ENCODE data around the gene TRPV6.

Gene TRPV6

DNA sequence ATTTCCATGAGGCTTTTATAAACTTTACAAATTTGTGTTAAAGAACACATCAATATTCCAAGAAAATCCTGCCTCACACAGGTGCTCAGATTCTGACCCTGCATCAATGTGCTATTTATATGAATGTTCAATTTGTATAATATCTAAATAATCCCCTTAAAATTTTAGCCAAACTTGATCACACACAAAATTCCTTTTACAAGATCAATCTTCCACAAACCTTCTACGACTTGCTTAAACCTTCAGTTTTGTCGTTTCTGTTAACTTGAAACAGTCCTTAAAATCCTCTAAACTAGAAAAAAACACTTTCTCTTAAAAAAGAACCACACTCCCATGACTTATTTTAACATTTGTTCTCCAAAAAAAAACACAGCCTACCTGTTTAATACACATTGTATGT, 20.2 kb upstream of the TRPV6 start:
- H3K9ac ChIP-seq (ENCODE audit: low read length): no peak overlapping the region
- H3K36me3 ChIP-seq (ENCODE audit: control insufficient read depth, low read depth, low read length): no peaks in the 10 kb centered on the region
- H3K4me3 ChIP-seq (ENCODE audit: low read length): no peak overlapping the region

DNA sequence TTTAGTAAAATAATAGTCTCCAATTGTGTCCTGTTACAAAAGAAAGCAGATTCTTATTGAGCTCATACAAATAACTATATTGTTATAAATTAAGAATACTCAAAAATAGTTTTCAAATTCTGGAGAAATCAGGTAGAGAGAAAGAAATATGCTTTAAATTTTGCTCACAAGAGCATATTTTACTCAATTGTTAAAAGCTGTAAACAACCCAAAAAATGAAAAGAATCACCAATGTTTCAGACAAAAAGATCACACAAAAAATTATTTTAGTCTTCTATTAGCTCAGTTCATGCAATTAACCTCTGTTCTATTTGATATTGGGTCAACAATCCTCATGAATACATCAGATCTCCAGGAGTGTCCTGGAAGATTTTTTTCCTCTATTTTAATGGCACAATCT, 18.6 kb upstream of the TRPV6 start:
- H3K27me3 ChIP-seq (ENCODE audit: control insufficient read depth, insufficient read depth, low read length): no peaks in the 10 kb centered on the region
- H3K4me3 ChIP-seq (ENCODE audit: low read length): no peak overlapping the region
- H3K36me3 ChIP-seq (ENCODE audit: control insufficient read depth, low read depth, low read length): no peaks in the 10 kb centered on the region
- no peak overlapping the region for H3K9ac ChIP-seq (ENCODE audit: low read length)
- H3K4me1 ChIP-seq (ENCODE audit: control insufficient read depth, low read depth, low read length): no peaks in the 10 kb centered on the region
- H3K9me3 ChIP-seq (ENCODE audit: control insufficient read depth, low read depth, low read length): peaks cover 8% of the 10 kb centered on the region
- no peak overlapping the region for H3K27ac ChIP-seq (ENCODE audit: low read length)

More for the DNA sequence above, 20.2 kb upstream of the TRPV6 start:
- H3K27ac ChIP-seq (ENCODE audit: low read length): no peak overlapping the region
- H3K4me1 ChIP-seq (ENCODE audit: control insufficient read depth, low read depth, low read length): no peaks in the 10 kb centered on the region
- no peaks in the 10 kb centered on the region for H3K27me3 ChIP-seq (ENCODE audit: control insufficient read depth, insufficient read depth, low read length)
- H3K9me3 ChIP-seq (ENCODE audit: control insufficient read depth, low read depth, low read length): peaks cover 8% of the 10 kb centered on the region

DNA sequence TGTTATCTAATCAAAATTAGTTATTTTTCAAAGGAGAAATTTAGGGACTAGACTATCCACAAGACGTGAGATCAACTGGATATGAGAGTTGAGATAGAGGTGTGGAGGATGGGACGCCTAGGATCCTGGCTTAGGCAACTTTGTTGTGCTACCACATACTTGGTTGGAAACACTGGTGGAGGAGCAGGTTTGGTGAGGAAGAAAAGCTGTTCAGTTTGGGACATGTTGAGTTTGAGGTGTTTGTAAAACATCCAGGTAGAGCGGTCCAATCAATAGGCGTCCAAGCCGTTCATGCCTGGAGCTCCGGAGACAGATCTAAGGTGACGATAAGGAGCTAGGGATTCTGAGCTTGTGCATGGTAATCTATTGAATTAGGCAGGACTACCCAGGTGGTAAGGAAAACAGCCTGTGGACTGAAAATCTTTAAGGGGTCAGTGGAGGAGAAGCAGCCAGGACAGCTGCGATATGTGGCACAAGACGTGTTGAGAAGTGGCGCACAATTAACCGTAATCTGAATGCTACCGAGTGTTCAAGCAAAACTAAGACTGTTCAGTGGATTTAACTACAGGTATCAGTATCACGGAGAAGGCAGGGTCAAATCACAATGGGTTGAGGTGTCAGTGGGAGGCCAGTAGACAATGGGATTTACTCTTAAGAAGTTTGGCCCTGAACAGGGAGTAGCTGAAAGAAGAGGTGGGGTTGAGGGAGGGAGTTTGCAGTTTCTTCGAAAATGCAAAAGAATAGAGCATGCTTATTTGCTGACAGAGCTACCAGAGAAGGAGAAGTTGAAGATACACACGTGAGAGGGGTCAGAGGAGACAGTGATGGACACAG, 16.1 kb upstream of the TRPV6 start:
- H3K9me3 ChIP-seq (ENCODE audit: control insufficient read depth, low read depth, low read length): peaks cover 8% of the 10 kb centered on the region
- H3K27me3 ChIP-seq (ENCODE audit: control insufficient read depth, insufficient read depth, low read length): no peaks in the 10 kb centered on the region
- no peak overlapping the region for H3K27ac ChIP-seq (ENCODE audit: low read length)
- H3K4me3 ChIP-seq (ENCODE audit: low read length): no peak overlapping the region
- no peak overlapping the region for H3K9ac ChIP-seq (ENCODE audit: low read length)
- H3K36me3 ChIP-seq (ENCODE audit: control insufficient read depth, low read depth, low read length): no peaks in the 10 kb centered on the region
- H3K4me1 ChIP-seq (ENCODE audit: control insufficient read depth, low read depth, low read length): peaks cover 3% of the 10 kb centered on the region

DNA sequence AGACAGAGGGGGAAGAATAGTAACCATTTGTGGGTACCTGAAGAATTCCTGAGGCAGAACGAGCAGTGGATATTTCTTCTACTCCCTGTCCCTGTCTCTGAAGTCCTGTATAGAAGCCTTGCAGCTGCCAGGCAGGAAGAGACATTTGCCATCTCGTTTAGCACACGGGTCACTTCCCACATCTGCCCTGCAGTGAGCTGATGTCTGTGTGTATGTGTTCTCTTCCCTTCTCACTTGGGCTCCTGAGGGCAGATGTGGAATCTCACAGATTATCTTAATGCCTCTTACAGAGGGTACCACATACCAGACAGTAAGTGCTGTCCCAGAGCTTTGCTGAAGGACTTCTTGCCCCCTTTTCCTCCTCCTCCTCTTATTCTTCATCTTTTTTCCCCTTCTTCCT, 14.1 kb upstream of the TRPV6 start:
- Histone ChIP-seq H3K9me3 (ENCODE audit: control insufficient read depth, low read depth, low read length) (peaks cover 4% of the 10 kb centered on the region), H3K36me3 (ENCODE audit: control insufficient read depth, low read depth, low read length) (no peaks in the 10 kb centered on the region), H3K27me3 (ENCODE audit: control insufficient read depth, insufficient read depth, low read length) (no peaks in the 10 kb centered on the region), H3K4me1 (ENCODE audit: control insufficient read depth, low read depth, low read length) (peaks cover 3% of the 10 kb centered on the region), H3K9ac (ENCODE audit: low read length) (no peak overlapping the region), H3K4me3 (ENCODE audit: low read length) (no peak overlapping the region), H3K27ac (ENCODE audit: low read length) (no peak overlapping the region)

DNA sequence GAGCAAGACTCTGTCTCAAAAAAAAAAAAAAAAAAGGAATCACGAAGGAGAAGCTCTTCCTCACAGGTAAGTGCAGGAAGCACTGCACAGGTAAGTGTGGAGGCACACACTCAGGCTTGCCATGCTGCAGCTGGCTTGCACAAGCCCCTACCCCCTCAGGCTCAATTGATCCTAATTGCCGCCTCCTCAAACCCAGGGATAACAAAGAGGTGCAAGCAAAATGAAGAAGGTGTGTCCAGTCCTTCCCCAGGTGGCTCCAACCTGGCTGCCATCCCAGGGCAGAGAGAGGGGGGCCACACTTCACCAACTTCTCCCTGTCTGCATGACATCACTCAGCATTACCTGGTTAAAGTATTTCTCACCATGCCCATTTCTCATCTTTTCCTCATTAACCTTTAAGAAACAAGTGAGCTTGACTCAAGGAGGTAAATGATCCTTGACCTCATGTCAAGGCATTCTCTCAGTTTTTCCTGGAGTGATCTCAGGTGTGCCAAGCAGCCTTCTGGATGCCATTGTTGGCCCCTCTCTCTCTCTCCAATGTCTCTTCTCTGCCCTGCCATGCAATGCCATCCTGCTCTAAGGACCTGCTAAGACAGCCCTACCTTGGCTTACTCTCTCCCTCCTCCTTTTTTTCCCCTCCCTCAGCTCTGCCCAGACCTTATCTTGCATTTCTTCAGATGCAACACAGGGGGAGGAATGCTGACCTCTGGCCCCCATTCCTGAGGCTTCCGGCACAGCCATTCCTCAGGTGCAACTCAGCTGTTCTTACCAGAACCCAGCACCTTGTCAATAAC, 13.0 kb upstream of the TRPV6 start:
- Histone ChIP-seq H3K27ac (ENCODE audit: low read length) (no peak overlapping the region), H3K4me3 (ENCODE audit: low read length) (no peak overlapping the region), H3K36me3 (ENCODE audit: control insufficient read depth, low read depth, low read length) (no peaks in the 10 kb centered on the region), H3K9ac (ENCODE audit: low read length) (no peak overlapping the region), H3K9me3 (ENCODE audit: control insufficient read depth, low read depth, low read length) (no peaks in the 10 kb centered on the region), H3K4me1 (ENCODE audit: control insufficient read depth, low read depth, low read length) (peaks cover 3% of the 10 kb centered on the region), H3K27me3 (ENCODE audit: control insufficient read depth, insufficient read depth, low read length) (no peaks in the 10 kb centered on the region)

DNA sequence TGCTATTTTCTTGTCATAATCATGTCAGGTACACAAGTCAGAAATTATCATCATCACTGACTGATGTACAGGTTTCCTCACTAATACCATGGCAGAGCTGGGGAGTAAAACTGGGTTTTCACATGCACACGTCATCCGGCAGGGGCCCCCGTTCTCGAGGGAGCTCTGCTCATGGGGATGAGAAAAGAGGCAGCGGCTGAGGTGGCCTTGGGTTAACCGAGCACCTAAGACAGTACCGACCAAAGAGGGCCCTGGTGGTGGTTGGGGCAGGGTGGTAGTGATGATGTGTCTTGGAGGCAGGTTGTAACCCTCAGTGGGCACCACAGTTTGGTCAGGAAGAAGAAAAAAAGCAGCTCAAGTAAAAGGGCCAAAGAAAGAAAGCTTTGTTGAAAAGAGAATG, 12.1 kb upstream of the TRPV6 start:
- Histone ChIP-seq H3K4me3 (ENCODE audit: low read length) (no peak overlapping the region), H3K27me3 (ENCODE audit: control insufficient read depth, insufficient read depth, low read length) (no peaks in the 10 kb centered on the region), H3K36me3 (ENCODE audit: control insufficient read depth, low read depth, low read length) (no peaks in the 10 kb centered on the region), H3K9ac (ENCODE audit: low read length) (no peak overlapping the region), H3K27ac (ENCODE audit: low read length) (no peak overlapping the region), H3K9me3 (ENCODE audit: control insufficient read depth, low read depth, low read length) (no peaks in the 10 kb centered on the region), H3K4me1 (ENCODE audit: control insufficient read depth, low read depth, low read length) (peaks cover 3% of the 10 kb centered on the region)

DNA sequence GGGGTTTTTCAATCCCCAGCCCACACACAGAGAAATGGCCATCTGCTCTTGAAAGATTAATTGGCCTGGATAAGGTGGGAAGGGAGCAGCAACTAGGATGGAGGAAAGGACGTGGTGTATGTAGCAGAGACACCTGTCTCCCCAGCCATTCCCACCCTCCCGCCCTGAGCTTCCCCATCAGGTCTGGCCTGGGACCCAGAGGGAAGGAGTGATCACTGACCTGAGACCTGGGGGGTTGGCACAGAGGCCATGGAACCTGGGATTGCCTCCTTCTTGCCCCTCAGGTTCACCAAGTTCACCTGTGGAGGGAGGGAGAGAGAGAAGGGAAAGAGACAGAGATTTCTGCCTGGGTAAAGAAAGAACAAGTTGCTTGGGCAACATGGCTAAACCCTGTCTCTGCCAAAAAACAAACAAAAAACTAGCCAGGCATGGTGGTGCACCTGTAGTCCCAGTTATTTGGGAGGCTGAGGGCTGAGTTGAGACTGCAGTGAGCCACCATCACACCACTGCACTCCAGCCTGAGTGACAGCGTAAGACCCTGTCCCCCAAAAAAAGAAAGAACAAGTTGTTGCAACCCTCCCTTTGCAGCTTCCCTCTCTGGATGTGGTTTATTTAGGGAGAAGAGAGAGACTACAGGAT, 11.3 kb upstream of the TRPV6 start:
- no peaks in the 10 kb centered on the region for H3K36me3 ChIP-seq (ENCODE audit: control insufficient read depth, low read depth, low read length)
- H3K27me3 ChIP-seq (ENCODE audit: control insufficient read depth, insufficient read depth, low read length): no peaks in the 10 kb centered on the region
- H3K9ac ChIP-seq (ENCODE audit: low read length): no peak overlapping the region
- H3K4me3 ChIP-seq (ENCODE audit: low read length): no peak overlapping the region
- peaks cover 3% of the 10 kb centered on the region for H3K4me1 ChIP-seq (ENCODE audit: control insufficient read depth, low read depth, low read length)
- no peaks in the 10 kb centered on the region for H3K9me3 ChIP-seq (ENCODE audit: control insufficient read depth, low read depth, low read length)
- H3K27ac ChIP-seq (ENCODE audit: low read length): no peak overlapping the region

DNA sequence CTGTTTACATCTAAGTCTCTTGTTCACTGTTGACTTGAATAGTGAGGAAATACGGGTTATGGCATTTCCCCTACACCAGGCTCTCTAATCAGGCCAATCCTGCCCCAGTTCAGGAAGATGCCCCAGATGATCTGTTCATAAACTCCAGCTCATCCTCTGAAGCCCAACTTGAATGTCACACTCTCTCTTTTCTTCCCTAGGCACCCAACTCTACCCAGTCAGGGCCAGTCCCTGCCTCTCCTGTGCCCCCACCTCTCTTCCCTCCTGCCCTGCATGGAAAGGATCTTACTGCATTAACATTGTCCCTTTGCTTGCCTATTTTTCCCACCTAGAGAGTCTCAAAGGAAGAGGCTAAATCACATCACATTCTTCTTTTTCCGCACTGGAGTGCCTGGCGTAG, 10.6 kb upstream of the TRPV6 start:
- no peak overlapping the region for H3K4me3 ChIP-seq (ENCODE audit: low read length)
- no peak overlapping the region for H3K9ac ChIP-seq (ENCODE audit: low read length)
- no peaks in the 10 kb centered on the region for H3K27me3 ChIP-seq (ENCODE audit: control insufficient read depth, insufficient read depth, low read length)
- H3K4me1 ChIP-seq (ENCODE audit: control insufficient read depth, low read depth, low read length): peaks cover 3% of the 10 kb centered on the region
- no peak overlapping the region for H3K27ac ChIP-seq (ENCODE audit: low read length)
- H3K36me3 ChIP-seq (ENCODE audit: control insufficient read depth, low read depth, low read length): no peaks in the 10 kb centered on the region
- no peaks in the 10 kb centered on the region for H3K9me3 ChIP-seq (ENCODE audit: control insufficient read depth, low read depth, low read length)

DNA sequence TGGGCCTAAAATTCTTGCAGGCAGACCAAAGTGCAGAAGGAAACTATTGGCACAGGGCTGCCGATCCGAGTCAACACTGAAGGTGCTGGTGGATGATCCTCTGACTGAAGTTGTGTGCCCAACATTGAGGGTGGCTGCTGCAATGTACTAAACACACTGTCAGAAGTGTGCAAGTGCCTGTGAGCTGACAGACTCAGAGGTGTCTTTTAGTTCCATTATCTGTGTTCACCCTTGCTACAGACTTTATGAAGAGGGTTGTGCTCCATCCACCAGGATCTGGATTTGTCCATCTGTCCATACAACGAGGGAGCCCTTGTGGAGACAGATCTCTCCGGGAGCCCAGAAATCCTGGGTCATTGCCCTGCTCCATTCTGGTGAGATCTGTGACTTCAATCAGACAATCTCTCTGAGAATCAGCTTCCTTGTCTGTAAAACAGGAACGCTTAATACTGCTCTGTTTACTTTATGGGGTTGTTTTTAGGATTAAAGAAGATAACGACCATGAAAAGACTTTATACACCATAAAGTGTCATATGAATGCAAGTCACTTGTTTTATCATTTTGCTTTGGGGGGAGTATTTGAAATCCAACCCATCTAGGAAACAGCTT, 9.5 kb upstream of the TRPV6 start:
- H3K27me3 ChIP-seq (ENCODE audit: control insufficient read depth, insufficient read depth, low read length): no peaks in the 10 kb centered on the region
- H3K4me1 ChIP-seq (ENCODE audit: control insufficient read depth, low read depth, low read length): peaks cover 3% of the 10 kb centered on the region
- no peak overlapping the region for H3K27ac ChIP-seq (ENCODE audit: low read length)
- H3K9me3 ChIP-seq (ENCODE audit: control insufficient read depth, low read depth, low read length): no peaks in the 10 kb centered on the region
- no peak overlapping the region for H3K9ac ChIP-seq (ENCODE audit: low read length)
- no peak overlapping the region for H3K4me3 ChIP-seq (ENCODE audit: low read length)
- no peaks in the 10 kb centered on the region for H3K36me3 ChIP-seq (ENCODE audit: control insufficient read depth, low read depth, low read length)

DNA sequence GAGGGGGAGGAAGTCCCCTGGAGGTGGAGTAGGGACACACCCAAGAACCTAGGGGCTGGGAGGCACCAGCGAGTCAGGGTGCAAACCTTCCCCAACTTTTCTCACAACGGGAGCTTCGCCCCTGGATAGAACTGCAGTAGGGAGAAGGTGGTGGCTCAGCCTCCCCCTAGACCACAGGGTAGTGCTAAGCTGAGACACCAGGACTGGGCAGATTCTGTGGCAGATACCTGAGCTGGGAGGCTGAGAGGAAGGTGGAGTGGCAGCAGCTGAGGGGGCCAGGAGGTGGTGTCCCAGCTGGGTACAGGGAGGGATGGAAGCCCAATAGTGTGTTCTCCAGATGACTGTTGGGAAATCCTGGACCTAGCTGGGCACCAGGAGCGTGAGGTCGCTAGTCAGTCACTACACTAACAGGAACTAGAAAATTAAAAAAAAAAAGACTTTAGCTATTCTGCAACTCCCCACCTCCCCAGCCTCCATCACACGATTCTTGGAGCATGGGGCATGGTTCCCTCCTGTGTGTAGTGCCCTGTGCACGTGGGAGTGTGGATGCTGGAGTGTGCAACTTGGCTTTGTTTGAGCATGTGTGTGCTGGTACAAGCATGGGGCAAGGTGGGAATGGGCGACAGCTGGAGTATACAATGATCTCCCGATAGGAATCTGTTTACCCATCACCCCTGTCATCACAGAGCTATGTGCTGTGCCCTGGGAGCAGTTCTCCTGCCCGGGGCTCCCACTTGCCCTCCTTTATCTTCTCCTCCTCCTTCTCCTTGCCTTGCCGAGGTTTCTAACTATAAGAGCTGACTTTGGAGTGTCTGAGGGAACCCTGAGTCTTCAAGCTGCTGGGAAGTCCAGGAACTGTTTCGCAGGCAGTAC, 8.8 kb upstream of the TRPV6 start:
- Histone ChIP-seq H3K4me3 (ENCODE audit: low read length) (no peak overlapping the region), H3K9ac (ENCODE audit: low read length) (no peak overlapping the region), H3K36me3 (ENCODE audit: control insufficient read depth, low read depth, low read length) (no peaks in the 10 kb centered on the region), H3K9me3 (ENCODE audit: control insufficient read depth, low read depth, low read length) (no peaks in the 10 kb centered on the region), H3K4me1 (ENCODE audit: control insufficient read depth, low read depth, low read length) (peaks cover 3% of the 10 kb centered on the region), H3K27me3 (ENCODE audit: control insufficient read depth, insufficient read depth, low read length) (no peaks in the 10 kb centered on the region), H3K27ac (ENCODE audit: low read length) (no peak overlapping the region)
